ENCODE results near the gene FOXE3.
"Not testable (repeated sequence)": the region's sequence is repeated elsewhere in the genome, so short reads cannot be mapped to it uniquely, and the experiment has no call there.

FOXE3 gene

DNA sequence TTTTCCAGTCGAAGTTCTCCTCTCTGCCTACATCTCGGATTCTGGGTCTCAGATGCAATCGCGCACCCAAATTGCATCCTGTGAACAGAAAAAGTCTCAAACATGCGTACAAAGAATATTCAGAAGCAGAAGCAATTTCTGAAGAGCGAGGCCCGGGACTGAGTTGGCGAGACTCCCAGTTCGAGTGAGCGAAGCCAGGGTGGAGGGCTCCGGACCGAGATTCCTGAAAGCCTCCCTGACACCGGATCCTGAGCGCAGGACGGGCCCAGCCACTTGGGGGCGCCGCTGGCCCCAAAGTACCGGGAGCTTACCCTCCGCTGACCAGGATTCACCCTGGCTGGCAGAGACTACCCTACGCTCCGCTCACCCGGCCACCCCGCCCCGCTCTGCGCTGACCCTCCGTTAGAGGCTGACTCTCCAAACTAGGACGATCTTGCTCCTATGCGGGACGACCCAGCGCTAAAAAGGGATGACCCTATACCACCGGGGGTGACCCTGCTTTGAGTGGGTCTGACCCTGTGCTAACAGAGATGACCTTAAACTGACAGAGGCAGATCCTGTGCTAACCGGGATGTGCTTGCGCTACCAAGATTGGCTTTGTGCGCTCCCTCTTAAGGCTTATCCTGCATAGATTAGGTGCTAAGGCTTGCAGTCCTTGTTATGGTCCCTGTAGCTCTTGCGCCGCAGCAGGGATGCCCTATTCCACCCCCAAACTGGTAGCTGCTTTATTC, 33.9 kb downstream of the FOXE3 start:
- DNase-seq (ENCODE audit: low spot score) = no peak

DNA sequence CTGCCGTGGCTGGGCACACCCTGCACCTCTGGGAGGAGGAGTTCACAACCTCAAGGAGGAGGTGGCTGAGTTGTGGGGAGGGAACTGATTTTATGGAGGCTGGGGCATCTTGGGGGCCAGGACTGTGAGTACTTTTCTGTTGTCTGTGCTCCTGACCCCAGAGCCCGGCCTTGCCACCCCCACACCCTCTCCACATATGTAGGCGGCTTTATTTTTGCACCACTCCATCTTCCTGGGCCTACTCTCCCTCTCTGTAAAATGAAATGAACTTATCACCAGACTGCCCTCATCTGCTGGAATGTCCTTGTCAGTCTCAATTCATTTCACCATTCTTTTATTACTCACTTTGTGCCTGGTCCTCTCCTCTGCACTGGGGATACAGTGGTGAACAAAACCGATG, 34.5 kb downstream of the FOXE3 start:
- DNase-seq (ENCODE audit: low spot score) = no peak

DNA sequence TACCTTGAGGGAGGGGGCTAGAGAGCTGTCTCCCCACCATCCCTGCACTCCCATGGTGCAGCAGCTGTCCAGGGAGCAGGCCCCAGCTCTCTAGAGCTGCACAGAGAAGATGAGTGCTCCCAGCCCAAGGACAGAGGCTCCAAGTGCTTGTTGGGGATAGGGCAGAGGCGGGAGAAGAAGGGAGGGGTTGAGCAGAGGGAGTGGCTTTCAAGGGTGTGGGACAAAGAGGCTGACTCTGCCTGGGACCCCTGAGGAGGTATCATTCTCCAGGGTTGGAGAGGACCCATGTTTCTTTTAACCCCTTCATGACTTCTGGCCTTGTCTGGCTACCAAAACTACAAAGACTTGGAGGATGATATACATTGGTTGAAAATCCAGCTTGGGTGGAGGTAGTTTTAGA, 36.3 kb downstream of the FOXE3 start:
- DNase-seq (ENCODE audit: low spot score) = no peak

DNA sequence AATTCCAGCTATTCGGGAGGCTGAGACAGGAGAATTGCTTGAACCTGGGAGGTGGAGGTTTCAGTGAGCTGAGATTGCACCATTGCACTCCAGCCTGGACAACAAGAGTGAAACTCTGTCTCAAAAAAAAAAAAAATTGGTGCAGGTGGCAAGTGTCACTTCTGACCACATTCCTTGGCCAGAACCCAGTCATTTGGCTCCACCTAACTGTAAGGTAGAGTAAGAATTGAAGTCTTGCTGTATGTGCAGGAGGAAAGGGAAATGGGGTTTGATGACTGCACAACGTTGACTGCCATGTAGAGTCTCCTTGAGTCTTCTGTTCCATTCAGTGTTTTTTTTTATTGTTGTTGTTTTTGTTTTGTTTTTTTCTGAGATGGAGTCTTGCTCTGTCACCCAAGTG, 37.8 kb downstream of the FOXE3 start:
- not testable (repeated sequence) for DNase-seq (ENCODE audit: low spot score)

DNA sequence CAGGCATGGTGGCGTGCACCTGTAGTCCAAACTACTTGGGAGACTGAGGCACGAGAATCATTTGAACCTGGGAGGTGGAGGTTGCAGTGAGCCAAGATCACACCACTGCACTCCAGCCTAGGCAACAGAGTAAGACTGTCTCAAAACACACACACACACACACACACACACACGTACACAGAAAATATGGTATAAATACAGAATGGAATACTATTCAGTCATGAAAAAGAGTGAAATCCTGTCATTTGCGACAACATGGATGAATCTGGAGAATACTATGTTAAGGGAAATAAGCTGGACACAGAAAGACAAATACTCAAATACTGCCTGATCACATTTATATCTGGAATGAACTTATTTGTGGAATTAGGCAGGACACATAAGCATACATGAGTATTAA, 40.2 kb downstream of the FOXE3 start:
- no peak for DNase-seq (ENCODE audit: low spot score)

DNA sequence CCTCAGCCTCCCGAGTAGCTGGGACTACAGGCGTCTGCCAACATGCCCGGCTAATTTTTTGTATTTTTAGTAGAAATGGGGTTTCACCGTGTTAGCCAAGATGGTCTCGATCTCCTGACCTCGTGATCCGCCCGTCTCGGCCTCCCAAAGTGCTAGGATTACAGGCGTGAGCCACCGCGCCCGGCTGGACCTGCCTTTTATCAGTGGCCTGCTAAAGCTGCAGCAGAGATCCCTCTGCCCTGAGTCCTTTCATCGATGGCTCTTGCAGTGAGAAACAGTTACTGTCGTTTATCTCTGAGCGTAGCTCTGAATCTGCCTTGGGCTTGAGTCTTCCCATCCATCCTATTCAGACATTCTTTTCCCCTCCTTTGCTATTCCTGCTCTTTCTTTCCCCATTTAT, 41.5 kb downstream of the FOXE3 start:
- not testable (repeated sequence) for DNase-seq (ENCODE audit: low spot score)

DNA sequence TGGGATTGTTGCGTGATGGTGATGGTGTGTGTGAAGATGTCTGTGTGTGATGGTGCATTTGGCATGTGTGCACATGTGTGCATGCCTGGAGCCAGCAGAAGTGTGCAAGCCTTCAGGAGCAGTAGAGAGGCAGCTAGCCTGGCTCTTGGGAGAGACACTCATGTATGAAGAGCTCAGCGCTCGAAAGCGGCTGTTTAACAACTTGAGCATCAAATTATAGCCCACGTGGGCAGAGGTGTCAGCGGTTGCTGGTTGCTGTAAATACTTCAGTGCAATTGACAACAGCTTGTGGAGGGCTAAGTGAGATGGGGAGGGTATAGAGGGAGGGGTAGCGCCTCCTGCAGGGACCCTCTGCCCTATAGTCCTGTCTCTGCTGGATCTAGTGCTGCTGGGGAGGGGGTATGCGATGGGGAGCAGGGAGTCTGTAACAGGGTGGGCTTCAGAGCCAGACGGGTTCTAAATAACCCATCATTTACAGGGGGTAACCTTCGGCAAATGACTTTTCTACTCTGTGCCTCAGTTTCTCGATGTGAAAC, 43.2 kb downstream of the FOXE3 start:
- no peak for DNase-seq (ENCODE audit: low spot score)

DNA sequence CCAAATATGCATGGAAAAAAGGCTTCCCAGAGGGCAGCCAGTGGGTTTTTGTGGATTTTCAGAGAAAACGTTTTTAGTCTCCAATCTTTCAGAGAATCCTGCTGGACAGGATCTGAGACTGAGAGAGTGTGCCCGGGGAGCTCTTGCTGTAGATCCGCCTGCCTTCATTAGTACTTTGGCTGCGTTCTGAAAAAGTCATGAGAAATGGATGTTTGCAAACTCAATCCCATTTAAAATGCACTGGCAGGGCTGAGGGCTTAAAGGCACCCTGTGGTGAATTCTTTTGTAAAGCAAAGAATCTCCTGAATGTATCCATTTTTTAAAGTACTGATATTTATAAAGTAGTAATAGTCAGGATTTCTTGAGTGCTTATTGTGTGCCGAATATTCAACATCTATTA, 44.0 kb downstream of the FOXE3 start:
- no peak for DNase-seq (ENCODE audit: low spot score)

DNA sequence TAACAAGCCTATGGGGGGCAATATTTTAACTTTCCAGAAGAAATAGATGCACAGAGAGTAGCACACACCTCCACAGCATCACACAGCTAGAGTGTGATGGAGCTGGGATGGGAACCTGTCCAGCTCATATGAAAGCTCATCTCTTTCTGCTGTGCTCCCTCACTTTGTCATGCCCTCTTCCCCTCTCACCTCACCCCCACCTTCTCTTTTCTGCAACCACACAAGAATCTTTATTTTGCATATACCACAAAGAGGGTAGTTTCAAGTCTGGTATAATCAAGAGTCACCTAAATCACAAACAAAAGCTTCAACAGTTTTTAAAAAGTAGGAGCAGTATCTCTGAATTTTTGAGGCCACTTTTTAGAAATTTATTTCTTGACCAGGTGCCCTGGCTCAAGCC, 44.4 kb downstream of the FOXE3 start:
- DNase-seq (ENCODE audit: low spot score) = no peak

DNA sequence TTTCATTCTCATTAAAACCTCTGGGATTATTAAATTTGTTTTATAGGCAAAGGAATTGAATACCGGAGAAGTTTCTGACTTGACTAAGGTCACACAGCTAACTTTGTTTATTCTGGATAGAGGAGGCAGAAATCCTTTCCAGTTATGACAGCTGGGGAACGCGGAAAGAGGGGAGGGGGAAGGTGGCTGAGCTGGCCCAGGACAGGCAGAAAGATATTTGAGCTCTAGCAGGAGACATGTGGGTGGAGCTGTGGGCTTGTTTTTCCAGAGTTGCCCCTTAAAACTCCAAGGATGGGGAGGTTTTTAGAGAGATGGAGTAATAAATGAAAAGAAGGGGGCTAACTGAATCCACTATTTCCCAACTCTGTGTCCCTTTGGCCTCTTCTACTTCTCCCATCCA, 49.5 kb downstream of the FOXE3 start:
- DNase-seq (ENCODE audit: low spot score) = no peak
